Keratinocyte (primary cell): Measurements from ENCODE around the gene CCZ1B. TPM values are rescaled to one million over a fixed set of nuclear protein-coding genes. Genes with fewer than 3 reads are reported as not detected.
A peak's percentile ranks its signal among the peaks of the same experiment; 100 is the strongest.
"Not testable (repeated sequence)": the region's sequence is repeated elsewhere in the genome, so short reads cannot be mapped to it uniquely, and the experiment has no call there.

ENCODE experiments used
- DNase-seq: peaks from one replicate; pipeline ENCODE4 v3.0.0-alpha.2; 2011; ENCODE audit warnings: low read depth, missing footprints, low spot score
- FAIRE-seq: peaks from 2 replicates; lab custom pipeline; 2011; peaks lifted over from hg19 to GRCh38; lab: Jason Lieb, UNC
- H2AFZ ChIP-seq: 2 replicates; pipeline ENCODE4 v1.6.0; 2012; ENCODE audit warnings: low read length, control low read depth, inconsistent platforms; ENCODE audit not compliant: control insufficient read depth
- H3K27ac ChIP-seq: 2 replicates; pipeline ENCODE4 v1.5.1; 2011; ENCODE audit warnings: low read length; ENCODE audit not compliant: control insufficient read depth, insufficient read depth
- H3K27me3 ChIP-seq: 3 replicates; pipeline ENCODE4 v1.6.0; 2011; ENCODE audit warnings: low read length; ENCODE audit not compliant: control insufficient read depth, insufficient read depth; ENCODE audit errors: extremely low read depth
- H3K36me3 ChIP-seq, 2 experiments: 2 replicates in 1 of 2; 3 replicates in 1 of 2; pipeline ENCODE4 v1.5.1; 2011; ENCODE audit warnings: low read length in 2 of 2, mild to moderate bottlenecking in 1 of 2; ENCODE audit not compliant: control insufficient read depth in 2 of 2, insufficient read depth in 2 of 2; ENCODE audit errors: extremely low read depth in 1 of 2
- H3K4me1 ChIP-seq: 3 replicates; pipeline ENCODE4 v1.5.1; 2011; ENCODE audit warnings: low read length; ENCODE audit not compliant: control insufficient read depth, insufficient read depth; ENCODE audit errors: extremely low read depth
- H3K4me2 ChIP-seq: 3 replicates; pipeline ENCODE4 v1.6.0; 2011; ENCODE audit warnings: low read depth, low read length; ENCODE audit not compliant: control insufficient read depth, insufficient read depth; ENCODE audit errors: extremely low read depth
- H3K4me3 ChIP-seq, 3 experiments: fragments of 200-600 bp in 1 of 3; sonication (generic) in 1 of 3; 2 replicates in 2 of 3; 3 replicates in 1 of 3; pipeline ENCODE4 v1.5.1; 2011 to 2016; ENCODE audit warnings: low read length in 3 of 3, mild to moderate bottlenecking in 3 of 3, control low read depth in 2 of 3, inconsistent platforms in 1 of 3, low read depth in 1 of 3, mixed read lengths in 1 of 3, mixed run types in 1 of 3, moderate library complexity in 1 of 3; ENCODE audit not compliant: control insufficient read depth in 2 of 3, insufficient read depth in 2 of 3; ENCODE audit errors: extremely low read depth in 1 of 3
- H3K79me2 ChIP-seq: 2 replicates; pipeline ENCODE4 v1.6.0; 2012; ENCODE audit warnings: low read length; ENCODE audit not compliant: control insufficient read depth, insufficient read depth
- H3K9ac ChIP-seq: 3 replicates; pipeline ENCODE4 v1.6.0; 2011; ENCODE audit warnings: low read length; ENCODE audit not compliant: control insufficient read depth, insufficient read depth; ENCODE audit errors: extremely low read depth
- H3K9me1 ChIP-seq: 3 replicates; pipeline ENCODE4 v1.6.0; 2011; ENCODE audit warnings: low read length; ENCODE audit not compliant: control insufficient read depth, insufficient read depth; ENCODE audit errors: extremely low read depth
- H3K9me3 ChIP-seq: 2 replicates; pipeline ENCODE4 v1.5.1; 2012; ENCODE audit warnings: low read depth, low read length; ENCODE audit not compliant: control insufficient read depth
- H4K20me1 ChIP-seq: 3 replicates; pipeline ENCODE4 v1.6.0; 2011; ENCODE audit warnings: low read length; ENCODE audit not compliant: control insufficient read depth, insufficient read depth; ENCODE audit errors: extremely low read depth
- dilution Hi-C: fragments of 300-500 bp; cut with MboI; formaldehyde crosslinking; loops from one replicate; pipeline ENCODE4 v1.7.0; 2020; ENCODE audit warnings: low sequenced_read_pairs; ENCODE audit not compliant: extremely low pct_ligation_motif_present
- polyA plus RNA-seq, 5 experiments: library from polyadenylated mRNA; depleted of rRNA in 3 of 5; stranded (reverse) in 3 of 5; stranded (forward) in 1 of 5; unstranded in 1 of 5; fragments of >200 nt; gene quantifications; 1 replicate in 1 of 5; 2 replicates in 3 of 5; 3 replicates in 1 of 5; pipeline versions ENCODE4 v1.2.1 to v1.2.3, GENCODE V29; 2011 to 2012; ENCODE audit warnings: missing spikeins in 2 of 5, low read depth in 1 of 5, low replicate concordance in 1 of 5

CCZ1B gene
- polyA plus RNA-seq, 1 donor (not counting 4 experiments of a cell fraction or from before 2014, with no cell fraction given), result 42.7 TPM

- FAIRE-seq, H3K4me3 ChIP-seq, dilution Hi-C loops, H3K36me3 ChIP-seq, H2AFZ ChIP-seq, H4K20me1 ChIP-seq, H3K4me2 ChIP-seq, H3K4me1 ChIP-seq, H3K9me1 ChIP-seq, H3K9ac ChIP-seq, H3K27ac ChIP-seq, H3K27me3 ChIP-seq, H3K9me3 ChIP-seq, H3K79me2 ChIP-seq, DNase-seq: not testable (repeated sequence)
These were observed 28.9 kb downstream of the CCZ1B start for GRCh38 chr7:6797218-6797617.

- H3K9ac ChIP-seq, H3K4me3 ChIP-seq, H3K4me1 ChIP-seq, H3K27ac ChIP-seq, H3K9me3 ChIP-seq, H3K4me2 ChIP-seq, dilution Hi-C loops, FAIRE-seq, H3K27me3 ChIP-seq, H3K9me1 ChIP-seq, H3K79me2 ChIP-seq, H2AFZ ChIP-seq, DNase-seq, H4K20me1 ChIP-seq, H3K36me3 ChIP-seq: not testable (repeated sequence)
These were observed 31.8 kb downstream of the CCZ1B start for GRCh38 chr7:6794276-6794675.

GRCh38 chr7:6792113-6792872 is 33.8 kb downstream of the CCZ1B start:
- H3K27me3 ChIP-seq, H2AFZ ChIP-seq, H3K4me1 ChIP-seq, H3K36me3 ChIP-seq, H3K9me3 ChIP-seq, H4K20me1 ChIP-seq, H3K9ac ChIP-seq, H3K79me2 ChIP-seq, H3K4me3 ChIP-seq, dilution Hi-C loops, H3K9me1 ChIP-seq, DNase-seq, H3K4me2 ChIP-seq, H3K27ac ChIP-seq: not testable (repeated sequence)
- peak; percentile 5 for FAIRE-seq

- H2AFZ ChIP-seq, H3K79me2 ChIP-seq, FAIRE-seq, H3K36me3 ChIP-seq, DNase-seq, H3K4me3 ChIP-seq, H3K9me3 ChIP-seq, dilution Hi-C loops, H3K27ac ChIP-seq, H3K27me3 ChIP-seq, H3K9ac ChIP-seq, H3K4me2 ChIP-seq, H3K4me1 ChIP-seq, H4K20me1 ChIP-seq, H3K9me1 ChIP-seq: not testable (repeated sequence)
These were observed 36.7 kb downstream of the CCZ1B start for GRCh38 chr7:6789353-6789752.

GRCh38 chr7:6781581-6781980 is 44.5 kb downstream of the CCZ1B start:
- H3K27ac ChIP-seq, H3K36me3 ChIP-seq, H3K9me3 ChIP-seq, H4K20me1 ChIP-seq, H3K79me2 ChIP-seq, H3K4me1 ChIP-seq, dilution Hi-C loops, H2AFZ ChIP-seq, H3K4me2 ChIP-seq, H3K9me1 ChIP-seq, FAIRE-seq, DNase-seq, H3K4me3 ChIP-seq, H3K27me3 ChIP-seq, H3K9ac ChIP-seq: not testable (repeated sequence)
